Measurements from ENCODE around the gene UQCRC2.

The UQCRC2 gene

DNA sequence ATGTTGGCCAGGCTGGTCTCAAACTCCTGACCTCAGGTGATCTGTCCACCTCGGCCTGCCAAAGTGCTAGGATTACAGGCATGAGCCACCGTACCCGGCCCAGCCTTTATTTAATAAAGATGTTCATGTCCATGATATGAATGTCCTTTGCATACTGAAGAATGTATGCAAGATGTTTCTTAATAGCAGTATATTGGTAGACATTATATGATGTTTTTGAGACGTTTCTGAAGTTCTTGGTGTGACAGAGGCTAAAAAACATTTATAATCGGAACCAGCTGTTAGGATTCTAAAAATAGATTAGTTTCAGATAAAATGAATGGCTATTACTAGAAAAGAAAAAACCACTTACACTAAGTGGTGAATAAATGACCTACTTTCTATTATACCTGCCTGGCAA is 36.0 kb downstream of the UQCRC2 start:
- Histone ChIP-seq H3K36me3 (replicated peaks; ENCODE audit: low read depth, low read length) (peaks cover 14% of the 10 kb centered on the region), H3K27ac (ENCODE audit: low read length) (no peak overlapping the region), H3K9ac (ENCODE audit: low read length) (no peak overlapping the region)

DNA sequence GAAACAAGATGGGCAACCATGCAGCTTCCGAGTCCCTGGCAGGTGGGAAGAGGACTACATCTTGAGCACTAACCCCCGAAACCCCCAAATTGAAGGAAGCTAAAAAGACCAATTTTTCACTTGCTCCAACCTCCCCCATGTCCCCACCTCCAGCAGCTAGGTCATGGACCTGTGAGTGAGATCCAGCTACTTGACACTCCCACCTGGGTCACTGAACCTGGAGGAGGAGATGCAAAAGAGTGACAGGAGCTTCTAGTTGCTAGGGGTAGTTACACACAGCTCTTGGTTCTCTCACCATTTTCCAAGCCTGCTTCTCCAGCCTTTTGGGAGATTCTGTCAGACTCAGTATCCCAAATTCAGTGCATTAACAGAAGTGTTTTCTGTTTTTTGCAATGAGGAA is 36.6 kb downstream of the UQCRC2 start:
- Histone ChIP-seq H3K4me2 (ENCODE audit: low read length) (no peak overlapping the region), H3K9me3 (ENCODE audit: insufficient read depth, low read length) (no peaks in the 10 kb centered on the region), H3K79me2 (ENCODE audit: low read length) (no peaks in the 10 kb centered on the region), H2AFZ (ENCODE audit: low read depth, low read length) (no peak overlapping the region), H4K20me1 (ENCODE audit: insufficient read depth, low read length) (no peaks in the 10 kb centered on the region), H3K9ac (ENCODE audit: low read length) (no peak overlapping the region), H3K27ac (ENCODE audit: low read length) (no peak overlapping the region), H3K4me3 (ENCODE audit: low read length) (no peak overlapping the region), H3K36me3 (replicated peaks; ENCODE audit: low read depth, low read length) (peaks cover 8% of the 10 kb centered on the region), H3K4me1 (ENCODE audit: low read length) (no peaks in the 10 kb centered on the region), H3K27me3 (ENCODE audit: low read depth, low read length) (no peaks in the 10 kb centered on the region)
- TF ChIP-seq, protein P1, sequence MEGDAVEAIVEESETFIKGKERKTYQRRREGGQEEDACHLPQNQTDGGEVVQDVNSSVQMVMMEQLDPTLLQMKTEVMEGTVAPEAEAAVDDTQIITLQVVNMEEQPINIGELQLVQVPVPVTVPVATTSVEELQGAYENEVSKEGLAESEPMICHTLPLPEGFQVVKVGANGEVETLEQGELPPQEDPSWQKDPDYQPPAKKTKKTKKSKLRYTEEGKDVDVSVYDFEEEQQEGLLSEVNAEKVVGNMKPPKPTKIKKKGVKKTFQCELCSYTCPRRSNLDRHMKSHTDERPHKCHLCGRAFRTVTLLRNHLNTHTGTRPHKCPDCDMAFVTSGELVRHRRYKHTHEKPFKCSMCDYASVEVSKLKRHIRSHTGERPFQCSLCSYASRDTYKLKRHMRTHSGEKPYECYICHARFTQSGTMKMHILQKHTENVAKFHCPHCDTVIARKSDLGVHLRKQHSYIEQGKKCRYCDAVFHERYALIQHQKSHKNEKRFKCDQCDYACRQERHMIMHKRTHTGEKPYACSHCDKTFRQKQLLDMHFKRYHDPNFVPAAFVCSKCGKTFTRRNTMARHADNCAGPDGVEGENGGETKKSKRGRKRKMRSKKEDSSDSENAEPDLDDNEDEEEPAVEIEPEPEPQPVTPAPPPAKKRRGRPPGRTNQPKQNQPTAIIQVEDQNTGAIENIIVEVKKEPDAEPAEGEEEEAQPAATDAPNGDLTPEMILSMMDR (IDR thresholded peaks at IDR 0.05; ENCODE audit: low read depth, low read length): no peak
- TF ChIP-seq EZH2phosphoT487 (IDR thresholded peaks at IDR 0.05; ENCODE audit: low read depth): no peak

More for the DNA sequence above, 36.0 kb downstream of the UQCRC2 start:
- Histone ChIP-seq H3K9me3 (ENCODE audit: insufficient read depth, low read length) (no peaks in the 10 kb centered on the region), H4K20me1 (ENCODE audit: insufficient read depth, low read length) (no peaks in the 10 kb centered on the region), H3K4me1 (ENCODE audit: low read length) (no peaks in the 10 kb centered on the region), H3K4me2 (ENCODE audit: low read length) (no peak overlapping the region), H3K27me3 (ENCODE audit: low read depth, low read length) (no peaks in the 10 kb centered on the region), H2AFZ (ENCODE audit: low read depth, low read length) (no peak overlapping the region), H3K4me3 (ENCODE audit: low read length) (no peak overlapping the region), H3K79me2 (ENCODE audit: low read length) (no peaks in the 10 kb centered on the region)
- TF ChIP-seq, protein P1 (IDR thresholded peaks at IDR 0.05; ENCODE audit: low read depth, low read length): no peak
- no peak for TF ChIP-seq EZH2phosphoT487 (IDR thresholded peaks at IDR 0.05; ENCODE audit: low read depth)

DNA sequence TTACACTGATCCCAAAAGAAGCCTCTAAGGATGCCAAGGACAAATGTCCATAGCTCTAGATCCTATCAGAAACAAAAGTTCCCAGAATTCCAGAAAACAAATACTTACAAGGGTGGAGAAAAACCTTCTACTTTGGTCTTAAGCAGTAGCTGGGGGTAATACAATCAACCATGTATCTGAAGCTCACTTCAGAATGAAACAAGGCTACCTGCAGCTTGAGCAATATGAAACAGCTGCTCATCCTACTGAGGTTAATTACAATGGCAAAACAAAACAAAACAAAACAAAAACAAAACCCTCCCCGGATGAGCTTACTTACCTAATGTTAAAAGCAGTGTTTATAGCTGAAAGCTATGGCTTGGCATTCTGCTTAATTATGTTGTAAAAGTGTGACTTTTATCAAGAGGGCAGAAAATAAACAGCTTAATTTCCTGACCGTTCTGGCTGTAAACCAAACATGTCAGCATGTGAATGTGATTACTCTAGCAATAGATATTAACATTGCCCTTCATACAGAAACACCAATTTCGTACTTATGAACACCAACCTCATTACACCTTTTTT is 37.3 kb downstream of the UQCRC2 start:
- no peak overlapping the region for H3K9ac ChIP-seq (ENCODE audit: low read length)
- H3K27ac ChIP-seq (ENCODE audit: low read length): no peak overlapping the region
- no peaks in the 10 kb centered on the region for H3K9me3 ChIP-seq (ENCODE audit: insufficient read depth, low read length)
- H3K79me2 ChIP-seq (ENCODE audit: low read length): no peaks in the 10 kb centered on the region
- no peak overlapping the region for H3K4me2 ChIP-seq (ENCODE audit: low read length)
- no peak overlapping the region for H3K4me3 ChIP-seq (ENCODE audit: low read length)
- H3K27me3 ChIP-seq (ENCODE audit: low read depth, low read length): no peaks in the 10 kb centered on the region
- H3K4me1 ChIP-seq (ENCODE audit: low read length): peaks cover 5% of the 10 kb centered on the region
- TF ChIP-seq EZH2phosphoT487 (IDR thresholded peaks at IDR 0.05; ENCODE audit: low read depth): no peak
- TF ChIP-seq, protein P1 (IDR thresholded peaks at IDR 0.05; ENCODE audit: low read depth, low read length): no peak
- H2AFZ ChIP-seq (ENCODE audit: low read depth, low read length): no peak overlapping the region
- no peaks in the 10 kb centered on the region for H4K20me1 ChIP-seq (ENCODE audit: insufficient read depth, low read length)
- H3K36me3 ChIP-seq (replicated peaks; ENCODE audit: low read depth, low read length): peaks cover 4% of the 10 kb centered on the region

DNA sequence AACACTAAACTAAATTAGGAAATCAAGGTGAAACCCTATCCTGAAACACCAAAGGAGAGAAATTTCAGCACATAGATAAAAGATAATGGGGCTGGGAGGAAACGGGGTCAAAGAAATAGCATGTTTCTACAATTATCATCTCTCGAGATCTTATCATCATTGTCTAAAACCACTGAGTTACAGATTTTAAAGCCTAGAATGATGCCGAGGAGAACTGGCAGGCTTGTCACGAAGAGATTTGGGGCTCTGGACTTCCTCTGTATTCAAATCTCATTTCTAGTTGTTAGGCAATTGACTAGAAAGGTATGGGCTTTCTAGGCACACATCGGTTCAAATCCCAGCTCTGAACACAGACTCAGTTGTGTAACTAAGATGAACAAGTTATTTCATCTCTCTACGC is 38.5 kb downstream of the UQCRC2 start:
- Histone ChIP-seq H3K4me2 (ENCODE audit: low read length) (no peak overlapping the region), H4K20me1 (ENCODE audit: insufficient read depth, low read length) (no peaks in the 10 kb centered on the region), H3K4me1 (ENCODE audit: low read length) (peaks cover 5% of the 10 kb centered on the region), H3K4me3 (ENCODE audit: low read length) (no peak overlapping the region), H3K27me3 (ENCODE audit: low read depth, low read length) (no peaks in the 10 kb centered on the region), H3K79me2 (ENCODE audit: low read length) (no peaks in the 10 kb centered on the region), H2AFZ (ENCODE audit: low read depth, low read length) (no peak overlapping the region), H3K9me3 (ENCODE audit: insufficient read depth, low read length) (no peaks in the 10 kb centered on the region), H3K36me3 (replicated peaks; ENCODE audit: low read depth, low read length) (no peaks in the 10 kb centered on the region), H3K9ac (ENCODE audit: low read length) (no peak overlapping the region), H3K27ac (ENCODE audit: low read length) (no peak overlapping the region)
- TF ChIP-seq, protein P1 (IDR thresholded peaks at IDR 0.05; ENCODE audit: low read depth, low read length): no peak

Data from OCI-LY3 (cell line).